Activated naive CD8-positive, alpha-beta T cell treated with anti-CD3 and anti-CD28 coated beads, Interleukin-2, amount 50 U/mL, for 24 hours (primary cell): ENCODE results near the gene FXYD5.

Experiments used
- ATAC-seq: fragments of 150-1000 bp; cut with Tn5 transposase; one replicate; pipeline ENCODE4 v1.10.0; 2021
- DNase-seq: peaks from one replicate; pipeline ENCODE4 v3.0.0; 2021
- H3K27ac Mint-ChIP-seq: one replicate; pipeline ENCODE4 v1.8.0; 2021; ENCODE audit warnings: mild to moderate bottlenecking, mixed read lengths
- H3K27me3 Mint-ChIP-seq: one replicate; pipeline ENCODE4 v1.8.0; 2021; ENCODE audit warnings: mixed read lengths
- H3K36me3 Mint-ChIP-seq: one replicate; pipeline ENCODE4 v1.8.0; 2021; ENCODE audit warnings: low read depth, mixed read lengths
- H3K4me1 Mint-ChIP-seq: one replicate; pipeline ENCODE4 v1.8.0; 2021; ENCODE audit warnings: mixed read lengths
- H3K4me3 Mint-ChIP-seq: one replicate; pipeline ENCODE4 v1.8.0; 2021; ENCODE audit warnings: mild to moderate bottlenecking, moderate library complexity, mixed read lengths
- H3K9me3 Mint-ChIP-seq: one replicate; pipeline ENCODE4 v1.8.0; 2021; ENCODE audit warnings: mixed read lengths

Gene FXYD5

GRCh38 chr19:35154525-35155406, at the start of gene FXYD5:
Gene FXYD5, plus strand, starts transcription at chr19:35154735. Its CDS starts 816 bp downstream, at chr19:35155551.
- ATAC-seq (peak; percentile 89), DNase-seq (peak; percentile 86)

GRCh38 chr19:35105047-35105410, 49.5 kb upstream of the FXYD5 start:
- no peaks in the 10 kb centered on the region for H3K9me3 Mint-ChIP-seq
- H3K4me1 Mint-ChIP-seq, result peaks cover 12% of the 10 kb centered on the region
- no peak overlapping the region for H3K4me3 Mint-ChIP-seq
- DNase-seq, result no peak
- no peaks in the 10 kb centered on the region for H3K36me3 Mint-ChIP-seq
- no peak overlapping the region for H3K27ac Mint-ChIP-seq
- no peak for ATAC-seq
- no peaks in the 10 kb centered on the region for H3K27me3 Mint-ChIP-seq

More at GRCh38 chr19:35154525-35155406, at the start of gene FXYD5:
- Mint-ChIP-seq H3K9me3 (no peaks in the 10 kb centered on the region), H3K27ac (peak within 1 kb of the TSS; percentile 99), H3K36me3 (peaks cover 43% of the 10 kb centered on the region), H3K4me3 (peak within 1 kb of the TSS; percentile 96), H3K4me1 (peaks cover 55% of the 10 kb centered on the region), H3K27me3 (no peaks in the 10 kb centered on the region)

- peaks cover 12% of the 10 kb centered on the region for H3K4me1 Mint-ChIP-seq
- no peak overlapping the region for H3K27ac Mint-ChIP-seq
Observed at GRCh38 chr19:35105411-35106290, 48.9 kb upstream of the FXYD5 start.

GRCh38 chr19:35106291-35106583, 48.3 kb upstream of the FXYD5 start:
- no peak overlapping the region for H3K27ac Mint-ChIP-seq

More at GRCh38 chr19:35105411-35106290, 48.9 kb upstream of the FXYD5 start:
- ATAC-seq (no peak), DNase-seq (no peak)
- no peaks in the 10 kb centered on the region for H3K9me3 Mint-ChIP-seq
- no peak overlapping the region for H3K4me3 Mint-ChIP-seq
- H3K36me3 Mint-ChIP-seq, result no peaks in the 10 kb centered on the region
- peaks cover under 1% of the 10 kb centered on the region for H3K27me3 Mint-ChIP-seq

GRCh38 chr19:35106898-35107541, 47.5 kb upstream of the FXYD5 start:
- Mint-ChIP-seq H3K4me1 (peaks cover 12% of the 10 kb centered on the region), H3K9me3 (no peaks in the 10 kb centered on the region), H3K27ac (no peak overlapping the region), H3K36me3 (no peaks in the 10 kb centered on the region), H3K4me3 (no peak overlapping the region), H3K27me3 (peaks cover 3% of the 10 kb centered on the region)
- ATAC-seq (no peak), DNase-seq (no peak)

More at GRCh38 chr19:35106291-35106583, 48.3 kb upstream of the FXYD5 start:
- H3K9me3 Mint-ChIP-seq, result no peaks in the 10 kb centered on the region
- no peak overlapping the region for H3K4me3 Mint-ChIP-seq
- no peaks in the 10 kb centered on the region for H3K36me3 Mint-ChIP-seq
- DNase-seq (no peak), ATAC-seq (no peak)
- peaks cover 12% of the 10 kb centered on the region for H3K4me1 Mint-ChIP-seq
- peaks cover 3% of the 10 kb centered on the region for H3K27me3 Mint-ChIP-seq

- Mint-ChIP-seq H3K27me3 (peaks cover 3% of the 10 kb centered on the region), H3K4me3 (no peak overlapping the region), H3K27ac (no peak overlapping the region), H3K9me3 (no peaks in the 10 kb centered on the region), H3K36me3 (no peaks in the 10 kb centered on the region), H3K4me1 (peaks cover 12% of the 10 kb centered on the region)
- DNase-seq (peak; percentile 23), ATAC-seq (peak; percentile 39)
Observed at GRCh38 chr19:35107545-35107944, 47.0 kb upstream of the FXYD5 start.

GRCh38 chr19:35108730-35109129, 45.8 kb upstream of the FXYD5 start:
- peaks cover 3% of the 10 kb centered on the region for H3K27me3 Mint-ChIP-seq
- peaks cover 12% of the 10 kb centered on the region for H3K4me1 Mint-ChIP-seq
- no peak for ATAC-seq
- H3K27ac Mint-ChIP-seq, result no peak overlapping the region
- no peaks in the 10 kb centered on the region for H3K9me3 Mint-ChIP-seq
- no peak for DNase-seq
- no peak overlapping the region for H3K4me3 Mint-ChIP-seq
- no peaks in the 10 kb centered on the region for H3K36me3 Mint-ChIP-seq

- H3K9me3 Mint-ChIP-seq, result no peaks in the 10 kb centered on the region
- DNase-seq (no peak), ATAC-seq (no peak)
Observed at GRCh38 chr19:35109395-35110112, 45.0 kb upstream of the FXYD5 start.

GRCh38 chr19:35110974-35111373, 43.6 kb upstream of the FXYD5 start:
- no peaks in the 10 kb centered on the region for H3K36me3 Mint-ChIP-seq
- DNase-seq, result no peak
- H3K4me3 Mint-ChIP-seq, result no peak overlapping the region
- peaks cover 17% of the 10 kb centered on the region for H3K4me1 Mint-ChIP-seq
- no peaks in the 10 kb centered on the region for H3K9me3 Mint-ChIP-seq
- H3K27me3 Mint-ChIP-seq, result peaks cover 5% of the 10 kb centered on the region
- ATAC-seq, result no peak
- H3K27ac Mint-ChIP-seq, result no peak overlapping the region

More at GRCh38 chr19:35109395-35110112, 45.0 kb upstream of the FXYD5 start:
- Mint-ChIP-seq H3K4me1 (peaks cover 14% of the 10 kb centered on the region), H3K4me3 (no peak overlapping the region), H3K36me3 (no peaks in the 10 kb centered on the region), H3K27me3 (peaks cover 5% of the 10 kb centered on the region), H3K27ac (no peak overlapping the region)

GRCh38 chr19:35112995-35113688, 41.4 kb upstream of the FXYD5 start:
- no peak for DNase-seq
- Mint-ChIP-seq H3K4me3 (no peak overlapping the region), H3K27ac (no peak overlapping the region), H3K4me1 (peaks cover 5% of the 10 kb centered on the region), H3K9me3 (no peaks in the 10 kb centered on the region), H3K27me3 (peaks cover 5% of the 10 kb centered on the region), H3K36me3 (no peaks in the 10 kb centered on the region)
- ATAC-seq, result no peak

- ATAC-seq (peak; percentile 75), DNase-seq (peak; percentile 81)
- H3K27ac Mint-ChIP-seq, result no peak overlapping the region
- H3K4me1 Mint-ChIP-seq, result peaks cover 5% of the 10 kb centered on the region
- H3K27me3 Mint-ChIP-seq, result peaks cover 5% of the 10 kb centered on the region
- H3K9me3 Mint-ChIP-seq, result no peaks in the 10 kb centered on the region
- H3K4me3 Mint-ChIP-seq, result peak overlapping the region; percentile 38
- H3K36me3 Mint-ChIP-seq, result no peaks in the 10 kb centered on the region
Observed at GRCh38 chr19:35114353-35115176, 40.0 kb upstream of the FXYD5 start.

- no peak within 1 kb of the TSS for H3K27ac Mint-ChIP-seq
- H3K4me1 Mint-ChIP-seq, result peaks cover 5% of the 10 kb centered on the region
- H3K4me3 Mint-ChIP-seq, result peak within 1 kb of the TSS; percentile 38
- no peaks in the 10 kb centered on the region for H3K9me3 Mint-ChIP-seq
- DNase-seq (no peak), ATAC-seq (no peak)
- no peaks in the 10 kb centered on the region for H3K36me3 Mint-ChIP-seq
- peaks cover 5% of the 10 kb centered on the region for H3K27me3 Mint-ChIP-seq
Observed at GRCh38 chr19:35115177-35115951, 39.2 kb upstream of the FXYD5 start, which contains the start of gene FXYD3. Gene FXYD3, plus strand, starts transcription at chr19:35115823. Its CDS starts 3,554 bp downstream, at chr19:35119377.
